HUES6 (cell line): ENCODE data around the gene NEURL4.

Experiments used
- H3K27ac ChIP-seq: 2 replicates; pipeline ENCODE4 v1.7.0; 2013; ENCODE audit warnings: low read depth, mild to moderate bottlenecking, low read length, inconsistent platforms
- H3K27me3 ChIP-seq: 2 replicates; pipeline ENCODE4 v1.6.1; 2013; ENCODE audit warnings: low read length; ENCODE audit not compliant: control insufficient read depth, insufficient read depth
- H3K36me3 ChIP-seq: 2 replicates; pipeline ENCODE4 v1.6.1; 2013; ENCODE audit warnings: low read length; ENCODE audit not compliant: control insufficient read depth, insufficient read depth
- H3K4me1 ChIP-seq: 2 replicates; pipeline ENCODE4 v1.6.1; 2013; ENCODE audit warnings: low read length; ENCODE audit not compliant: control insufficient read depth, insufficient read depth
- H3K4me3 ChIP-seq: 2 replicates; pipeline ENCODE4 v1.5.1; 2013; ENCODE audit warnings: low read depth, low read length
- H3K9ac ChIP-seq: one replicate; pipeline ENCODE4 v1.6.1; 2013; ENCODE audit warnings: mild to moderate bottlenecking, low read length
- H3K9me3 ChIP-seq: 2 replicates; pipeline ENCODE4 v1.6.1; 2013; ENCODE audit warnings: low read depth, low read length; ENCODE audit not compliant: control insufficient read depth, insufficient read depth

The NEURL4 gene

GRCh38 chr17:7282752-7283321 lies 46.3 kb downstream of the NEURL4 start:
- peaks cover 33% of the 10 kb centered on the region for H3K36me3 ChIP-seq
- peak overlapping the region; percentile 77 for H3K4me3 ChIP-seq
- peaks cover 11% of the 10 kb centered on the region for H3K4me1 ChIP-seq
- H3K9ac ChIP-seq, result peak overlapping the region; percentile 73
- H3K27ac ChIP-seq, result no peak overlapping the region
- peaks cover 9% of the 10 kb centered on the region for H3K27me3 ChIP-seq
- no peaks in the 10 kb centered on the region for H3K9me3 ChIP-seq

- Histone ChIP-seq H3K27ac (no peak overlapping the region), H3K36me3 (peaks cover 27% of the 10 kb centered on the region), H3K9ac (peak overlapping the region; percentile 73), H3K4me3 (peak overlapping the region; percentile 77), H3K4me1 (peaks cover 11% of the 10 kb centered on the region), H3K27me3 (peaks cover 9% of the 10 kb centered on the region), H3K9me3 (no peaks in the 10 kb centered on the region)
Measured at GRCh38 chr17:7281953-7282751, 47.0 kb downstream of the NEURL4 start.

DNA sequence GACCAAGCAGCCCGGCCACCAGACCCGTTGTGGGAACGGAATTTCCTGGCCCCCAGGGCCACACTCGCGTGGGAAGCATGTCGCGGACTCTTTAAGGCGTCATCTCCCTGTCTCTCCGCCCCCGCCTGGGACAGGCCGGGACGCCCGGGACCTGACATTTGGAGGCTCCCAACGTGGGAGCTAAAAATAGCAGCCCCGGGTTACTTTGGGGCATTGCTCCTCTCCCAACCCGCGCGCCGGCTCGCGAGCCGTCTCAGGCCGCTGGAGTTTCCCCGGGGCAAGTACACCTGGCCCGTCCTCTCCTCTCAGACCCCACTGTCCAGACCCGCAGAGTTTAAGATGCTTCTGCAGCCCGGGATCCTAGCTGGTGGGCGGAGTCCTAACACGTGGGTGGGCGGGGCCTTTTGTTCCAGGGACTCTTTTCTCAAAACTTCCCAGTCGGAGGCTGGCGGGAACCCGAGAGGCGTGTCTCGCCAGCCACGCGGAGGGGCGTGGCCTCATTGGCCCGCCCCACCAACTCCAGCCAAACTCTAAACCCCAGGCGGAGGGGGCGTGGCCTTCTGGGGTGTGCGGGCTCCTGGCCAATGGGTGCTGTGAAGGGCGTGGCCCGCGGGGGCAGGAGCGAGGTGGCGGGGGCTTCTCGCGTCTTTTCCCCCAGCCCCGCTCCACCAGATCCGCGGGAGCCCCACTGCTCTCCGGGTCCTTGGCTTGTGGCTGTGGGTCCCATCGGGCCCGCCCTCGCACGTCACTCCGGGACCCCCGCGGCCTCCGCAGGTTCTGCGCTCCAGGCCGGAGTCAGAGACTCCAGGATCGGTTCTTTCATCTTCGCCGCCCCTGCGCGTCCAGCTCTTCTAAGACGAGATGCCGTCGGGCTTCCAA lies 47.8 kb downstream of the NEURL4 start, which contains the start of gene SLC2A4:
TSS of gene SLC2A4 (plus strand) at position 645 of the 879 bp plus-strand sequence. CDS start at position 862, 217 bp downstream.
- Histone ChIP-seq H3K27me3 (peaks cover 9% of the 10 kb centered on the region), H3K4me1 (peaks cover 11% of the 10 kb centered on the region), H3K9me3 (no peaks in the 10 kb centered on the region), H3K36me3 (peaks cover 23% of the 10 kb centered on the region), H3K9ac (peak within 1 kb of the TSS; percentile 73), H3K27ac (no peak within 1 kb of the TSS), H3K4me3 (peak within 1 kb of the TSS; percentile 77)

DNA sequence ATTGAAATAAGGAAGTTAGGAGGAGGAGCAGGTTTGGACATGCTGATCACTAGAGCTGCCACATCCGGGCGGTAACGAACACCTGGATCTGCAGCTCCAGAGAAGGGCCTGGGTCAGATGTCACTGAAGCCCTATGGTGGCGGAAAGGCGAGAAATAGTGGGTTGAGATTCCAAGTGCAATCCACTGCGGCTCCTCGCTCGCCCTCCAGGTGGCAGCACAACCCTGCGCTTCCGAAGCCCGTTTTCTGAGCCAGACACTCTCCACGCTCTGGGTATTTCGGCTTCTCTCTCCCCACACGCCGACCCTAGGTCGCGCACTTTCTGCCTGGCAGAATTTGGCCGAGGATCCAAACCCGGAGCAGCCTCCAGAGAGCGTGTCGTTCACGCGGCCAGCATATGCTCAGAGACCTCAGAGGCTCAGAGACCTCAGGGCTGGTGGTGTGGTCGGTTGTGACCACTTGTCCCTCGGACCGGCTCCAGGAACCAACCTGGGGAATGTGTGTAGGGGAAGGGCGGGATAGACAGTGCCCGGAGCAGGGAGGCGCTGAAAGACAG lies 48.5 kb downstream of the NEURL4 start:
- Histone ChIP-seq H3K9ac (peak overlapping the region; percentile 56), H3K9me3 (no peaks in the 10 kb centered on the region), H3K36me3 (peaks cover 16% of the 10 kb centered on the region), H3K4me3 (peak overlapping the region; percentile 77), H3K4me1 (peaks cover 11% of the 10 kb centered on the region), H3K27me3 (peaks cover 9% of the 10 kb centered on the region), H3K27ac (no peak overlapping the region)

DNA sequence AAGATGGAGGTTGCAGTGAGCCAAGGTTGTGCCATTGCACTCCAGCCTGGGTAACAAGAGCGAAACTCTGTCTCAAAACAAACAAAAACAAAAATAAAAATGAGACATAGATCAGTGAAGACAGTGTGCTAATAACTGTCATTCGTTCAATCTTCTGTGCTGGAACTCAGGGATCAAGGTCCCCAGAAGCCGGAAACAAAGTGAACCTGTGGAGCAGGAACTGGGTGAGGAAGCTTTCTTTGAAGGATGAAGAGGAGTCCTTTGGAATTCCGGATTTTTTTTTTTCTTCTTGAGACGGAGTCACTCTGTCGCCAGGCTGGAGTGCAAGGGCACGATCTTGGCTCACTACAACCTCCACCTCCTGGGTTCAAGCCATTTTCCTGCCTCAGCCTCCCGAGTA lies 49.7 kb downstream of the NEURL4 start:
- H3K9ac ChIP-seq, result no peak overlapping the region
- H3K9me3 ChIP-seq, result no peaks in the 10 kb centered on the region
- H3K4me3 ChIP-seq, result no peak overlapping the region
- H3K27me3 ChIP-seq, result peaks cover 9% of the 10 kb centered on the region
- H3K4me1 ChIP-seq, result peaks cover 11% of the 10 kb centered on the region
- no peak overlapping the region for H3K27ac ChIP-seq
- H3K36me3 ChIP-seq, result peaks cover 6% of the 10 kb centered on the region; the same call in 1 of the 2 replicates

DNA sequence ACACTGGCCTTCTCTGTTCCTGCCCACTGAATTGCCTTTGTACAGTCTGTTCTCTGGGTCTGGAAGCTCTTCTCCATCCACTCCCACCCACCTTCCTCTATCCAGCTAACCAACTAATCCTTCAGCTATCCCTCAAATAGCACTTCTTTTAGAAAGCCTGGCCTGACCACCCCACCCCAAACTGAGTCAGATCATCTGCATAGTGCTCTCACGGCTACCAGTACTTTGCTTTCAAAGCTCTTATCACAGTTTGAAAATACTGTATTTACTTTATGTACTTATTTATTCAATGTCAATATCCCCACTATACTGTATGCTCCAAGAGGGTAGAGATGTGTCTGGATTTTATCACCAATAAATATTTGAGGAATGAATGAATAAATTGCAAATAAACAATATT lies 62.4 kb downstream of the NEURL4 start:
- Histone ChIP-seq H3K9ac (no peak overlapping the region), H3K4me3 (no peak overlapping the region), H3K9me3 (no peaks in the 10 kb centered on the region), H3K4me1 (peaks cover 7% of the 10 kb centered on the region; the same call in 1 of the 2 replicates), H3K27me3 (peaks cover 18% of the 10 kb centered on the region; the same call in 1 of the 2 replicates), H3K36me3 (no peaks in the 10 kb centered on the region), H3K27ac (no peak overlapping the region)
